Measurements from ENCODE around the gene PLPPR3.

DNA sequence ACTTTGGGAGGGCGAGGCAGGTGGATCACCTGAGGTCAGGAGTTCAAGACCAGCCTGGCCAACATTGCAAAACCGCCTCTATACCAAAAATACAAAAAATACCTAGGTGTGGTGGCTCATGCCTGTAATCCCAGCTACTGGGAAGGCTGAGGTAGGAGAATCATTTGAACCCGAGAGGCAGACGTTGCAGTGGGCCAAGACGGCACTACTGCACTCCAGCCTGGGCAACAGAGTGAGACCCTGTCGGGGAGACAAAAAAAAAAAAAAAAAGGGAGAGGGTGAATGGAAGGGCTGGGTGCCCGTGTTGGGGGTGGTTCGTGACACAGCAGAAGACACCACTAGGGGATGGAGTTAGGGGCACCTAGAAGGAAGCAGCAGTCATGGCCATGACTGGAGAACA is 48.6 kb upstream of the PLPPR3 start:
- TF ChIP-seq, protein P1, sequence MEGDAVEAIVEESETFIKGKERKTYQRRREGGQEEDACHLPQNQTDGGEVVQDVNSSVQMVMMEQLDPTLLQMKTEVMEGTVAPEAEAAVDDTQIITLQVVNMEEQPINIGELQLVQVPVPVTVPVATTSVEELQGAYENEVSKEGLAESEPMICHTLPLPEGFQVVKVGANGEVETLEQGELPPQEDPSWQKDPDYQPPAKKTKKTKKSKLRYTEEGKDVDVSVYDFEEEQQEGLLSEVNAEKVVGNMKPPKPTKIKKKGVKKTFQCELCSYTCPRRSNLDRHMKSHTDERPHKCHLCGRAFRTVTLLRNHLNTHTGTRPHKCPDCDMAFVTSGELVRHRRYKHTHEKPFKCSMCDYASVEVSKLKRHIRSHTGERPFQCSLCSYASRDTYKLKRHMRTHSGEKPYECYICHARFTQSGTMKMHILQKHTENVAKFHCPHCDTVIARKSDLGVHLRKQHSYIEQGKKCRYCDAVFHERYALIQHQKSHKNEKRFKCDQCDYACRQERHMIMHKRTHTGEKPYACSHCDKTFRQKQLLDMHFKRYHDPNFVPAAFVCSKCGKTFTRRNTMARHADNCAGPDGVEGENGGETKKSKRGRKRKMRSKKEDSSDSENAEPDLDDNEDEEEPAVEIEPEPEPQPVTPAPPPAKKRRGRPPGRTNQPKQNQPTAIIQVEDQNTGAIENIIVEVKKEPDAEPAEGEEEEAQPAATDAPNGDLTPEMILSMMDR (IDR thresholded peaks at IDR 0.05) = no peak
- TF ChIP-seq ZFX (IDR thresholded peaks at IDR 0.05; ENCODE audit: borderline replicate concordance) = no peak

Measured in 22Rv1 (cell line).